ENCODE results near the gene GPR141. TPM values are rescaled to one million over a fixed set of nuclear protein-coding genes. Genes with fewer than 3 reads are reported as not detected.

The GPR141 gene, protein sequence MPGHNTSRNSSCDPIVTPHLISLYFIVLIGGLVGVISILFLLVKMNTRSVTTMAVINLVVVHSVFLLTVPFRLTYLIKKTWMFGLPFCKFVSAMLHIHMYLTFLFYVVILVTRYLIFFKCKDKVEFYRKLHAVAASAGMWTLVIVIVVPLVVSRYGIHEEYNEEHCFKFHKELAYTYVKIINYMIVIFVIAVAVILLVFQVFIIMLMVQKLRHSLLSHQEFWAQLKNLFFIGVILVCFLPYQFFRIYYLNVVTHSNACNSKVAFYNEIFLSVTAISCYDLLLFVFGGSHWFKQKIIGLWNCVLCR
- total RNA-seq = not detected in 2 replicates

GRCh38 chr7:37683246-37684120 lies at the start of gene GPR141:
Gene GPR141 (plus strand): TSS chr7:37683766. CDS start chr7:37740394, 56,628 bp downstream.
- intact Hi-C loops (cut with micrococcal nuclease) = no loop called here

DNA sequence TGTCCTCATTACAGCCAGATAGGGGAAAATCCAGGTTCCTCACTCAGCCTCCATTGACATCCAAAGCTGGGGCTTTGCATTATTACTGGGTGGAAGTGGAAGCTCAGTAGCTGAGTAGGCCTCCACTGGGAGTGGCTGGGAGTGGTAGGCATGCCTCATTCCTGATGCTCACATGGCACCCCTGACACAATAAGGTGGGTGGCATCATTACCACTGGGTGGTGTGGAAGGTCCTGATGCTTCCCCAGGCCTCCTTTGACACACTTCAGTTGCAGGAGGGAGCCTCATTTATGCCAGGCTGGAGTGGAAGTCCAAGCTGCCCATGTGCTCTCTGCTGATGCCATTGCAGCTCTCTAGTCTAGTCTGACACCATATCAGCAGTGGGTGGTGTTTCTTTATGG lies 48.2 kb upstream of the GPR141 start:
- intact Hi-C loops (cut with micrococcal nuclease) = no loop called here

DNA sequence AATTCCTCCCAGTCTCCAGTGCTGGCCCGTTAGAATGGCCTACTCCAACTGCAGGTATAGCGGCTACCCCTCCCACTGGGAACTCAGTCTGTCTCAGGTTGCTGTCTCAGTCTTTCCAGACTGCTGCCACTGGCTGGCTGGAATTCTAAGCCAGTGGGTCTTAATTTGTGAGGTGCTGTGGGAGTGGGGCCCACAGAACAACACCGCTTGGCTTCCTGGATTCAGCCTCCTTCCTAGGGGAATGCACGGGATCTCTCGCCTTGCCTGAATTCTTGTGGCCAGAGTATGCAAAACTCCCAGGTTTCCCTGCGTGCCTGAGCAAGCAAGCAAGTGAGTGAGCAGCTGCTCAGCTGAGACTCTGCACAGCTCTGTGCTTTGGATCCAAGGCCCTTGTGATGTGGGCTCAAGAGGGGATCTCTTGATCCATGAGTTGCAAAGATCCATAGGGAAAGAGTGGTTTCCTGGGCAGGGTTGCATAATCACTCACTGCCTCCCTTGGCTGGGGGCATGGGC lies 41.5 kb upstream of the GPR141 start:
- intact Hi-C loops (cut with micrococcal nuclease) = no loop called here

GRCh38 chr7:37643876-37644275 lies 39.7 kb upstream of the GPR141 start:
- intact Hi-C loops (cut with micrococcal nuclease) = no loop called here

- intact Hi-C loops (cut with micrococcal nuclease) = no loop called here
Observed at GRCh38 chr7:37645282-37646050, 38.1 kb upstream of the GPR141 start.

GRCh38 chr7:37656913-37657530 lies 26.5 kb upstream of the GPR141 start:
- intact Hi-C loops (cut with micrococcal nuclease) = no loop called here

GRCh38 chr7:37657816-37658215 lies 25.8 kb upstream of the GPR141 start:
- intact Hi-C loops (cut with micrococcal nuclease) = no loop called here

DNA sequence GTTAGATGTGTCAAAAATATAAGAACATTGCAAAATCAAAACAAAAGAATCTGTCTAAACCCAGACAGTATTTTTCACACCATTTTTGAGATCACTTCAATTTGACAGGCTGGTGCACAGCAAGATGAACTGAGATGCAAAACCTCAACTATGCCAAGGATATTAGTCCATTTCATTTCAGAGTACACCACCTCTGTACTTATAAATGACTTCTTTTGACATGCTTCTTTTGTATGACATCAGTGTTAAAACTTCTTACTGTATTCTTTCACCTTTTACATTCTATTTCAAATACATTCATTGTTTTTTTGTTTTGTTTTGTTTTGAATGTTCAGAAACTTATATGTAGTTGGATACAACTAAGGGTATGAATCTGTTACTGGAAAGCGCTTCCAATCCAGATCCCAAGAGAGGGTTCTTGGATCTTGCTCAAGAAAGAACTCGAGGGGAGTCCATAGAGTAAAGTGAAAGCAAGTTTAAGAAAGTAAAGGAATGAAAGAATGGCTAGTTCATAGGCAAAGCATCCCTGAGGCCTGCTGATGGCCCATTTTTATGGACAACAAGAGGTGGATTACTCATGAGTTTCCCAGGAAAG lies 23.5 kb upstream of the GPR141 start:
- intact Hi-C loops (cut with micrococcal nuclease) = no loop called here

- intact Hi-C loops (cut with micrococcal nuclease) = no loop called here
Observed at GRCh38 chr7:37660614-37661013, 23.0 kb upstream of the GPR141 start.

DNA sequence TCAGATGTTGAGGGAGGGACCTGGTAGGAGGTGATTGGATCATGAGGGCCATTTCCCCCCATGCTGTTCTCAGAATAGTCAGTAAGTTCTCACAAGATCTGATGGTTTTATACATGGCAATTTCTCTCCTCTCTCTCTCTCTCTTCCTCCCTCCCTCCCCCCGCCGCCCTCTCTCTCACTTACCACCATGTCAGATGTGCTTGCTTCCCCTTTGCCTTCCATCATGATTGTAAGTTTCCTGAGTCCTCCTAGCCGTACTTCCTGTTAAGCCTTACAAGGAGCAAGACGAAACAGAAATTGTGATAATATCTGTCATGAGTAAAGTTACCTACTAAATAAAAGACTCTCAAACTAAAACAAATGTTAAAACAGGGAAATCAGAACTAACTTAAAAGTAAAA lies 19.9 kb upstream of the GPR141 start:
- intact Hi-C loops (cut with micrococcal nuclease) = no loop called here

DNA sequence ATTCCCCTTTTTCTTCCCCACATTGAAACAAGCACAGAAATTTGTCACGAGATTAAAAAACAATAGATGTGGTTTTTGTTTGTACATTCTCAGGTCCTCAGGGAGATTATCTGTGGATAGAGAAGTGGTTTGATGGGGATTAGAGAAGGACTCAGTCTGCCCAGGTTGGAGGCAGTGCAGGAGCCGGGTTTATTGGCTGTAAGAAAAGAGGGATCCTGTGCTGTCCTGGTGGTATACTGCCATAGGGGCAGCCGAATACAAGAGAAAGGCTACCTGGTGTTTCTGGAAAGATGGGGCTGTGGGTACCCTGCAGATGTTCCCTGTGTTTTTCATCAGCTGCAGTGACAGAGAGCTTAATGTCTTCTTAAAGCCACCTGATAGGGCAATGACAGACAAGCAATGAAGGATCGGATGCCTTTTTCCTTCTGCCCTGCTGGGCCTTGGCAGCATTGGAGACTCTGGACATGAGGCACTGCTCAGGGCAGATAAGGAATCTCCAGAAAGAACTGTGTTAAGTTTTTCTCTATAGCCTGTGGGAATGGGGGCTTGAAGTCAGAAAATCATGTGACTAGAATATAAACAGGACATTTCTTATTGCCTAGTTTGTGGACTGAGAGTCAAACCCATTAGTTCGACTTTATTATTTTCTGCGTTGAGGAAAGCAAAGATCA lies 18.1 kb upstream of the GPR141 start:
- intact Hi-C loops (cut with micrococcal nuclease) = no loop called here

DNA sequence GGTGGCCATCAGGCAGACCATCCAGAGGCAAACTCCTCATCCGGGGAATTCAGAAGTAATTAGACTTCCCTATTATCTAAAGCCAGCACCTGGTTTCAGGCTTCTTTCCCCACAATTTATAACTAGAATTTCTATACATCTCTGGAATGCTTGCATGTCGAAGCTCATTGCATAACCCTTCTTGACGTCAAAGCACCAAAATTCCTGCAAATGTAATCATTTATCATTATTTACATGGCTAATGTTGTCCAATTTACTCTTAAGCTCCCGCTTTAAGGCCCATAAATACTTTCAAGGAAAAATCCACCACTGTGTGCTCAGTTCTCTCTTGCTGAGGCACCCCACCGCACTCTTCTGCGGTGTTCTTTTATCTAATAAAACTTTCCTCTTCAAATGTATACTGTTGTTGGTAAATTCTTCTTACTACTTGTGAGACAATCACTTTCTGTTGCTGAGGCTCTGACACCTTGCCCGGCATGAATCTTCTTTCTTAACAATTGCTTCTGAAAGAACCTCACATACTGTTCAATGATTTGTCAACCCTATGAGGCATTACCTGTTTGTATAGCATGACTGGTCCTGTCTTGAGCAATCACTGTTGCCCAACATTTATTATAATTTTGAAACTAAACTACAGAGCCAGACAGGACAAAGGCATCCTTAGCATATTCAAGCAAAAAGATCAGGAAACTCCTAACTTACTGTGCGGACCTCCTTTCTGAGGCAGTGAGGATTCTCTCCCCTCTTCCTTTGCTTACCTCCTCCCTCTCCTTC lies 17.4 kb upstream of the GPR141 start:
- intact Hi-C loops (cut with micrococcal nuclease) = no loop called here

DNA sequence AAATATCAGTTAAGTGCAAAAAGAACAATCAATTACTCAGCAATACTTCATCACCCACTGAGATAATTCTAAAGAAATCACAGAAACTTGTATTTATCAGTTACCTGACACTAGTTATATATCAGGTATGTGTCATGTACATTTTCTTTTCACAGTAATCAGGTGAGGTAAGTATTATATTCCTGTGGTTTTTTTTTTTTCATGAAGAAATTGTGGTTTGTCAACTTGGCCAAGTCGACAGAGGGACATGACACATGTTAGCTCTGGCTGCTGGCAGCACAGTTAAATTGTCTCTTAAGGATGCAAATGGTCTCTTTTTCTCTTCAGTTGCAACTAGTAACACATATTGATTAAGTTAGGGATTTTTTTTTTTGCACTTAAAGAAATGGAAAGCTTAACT lies 13.7 kb upstream of the GPR141 start:
- intact Hi-C loops (cut with micrococcal nuclease) = no loop called here

DNA sequence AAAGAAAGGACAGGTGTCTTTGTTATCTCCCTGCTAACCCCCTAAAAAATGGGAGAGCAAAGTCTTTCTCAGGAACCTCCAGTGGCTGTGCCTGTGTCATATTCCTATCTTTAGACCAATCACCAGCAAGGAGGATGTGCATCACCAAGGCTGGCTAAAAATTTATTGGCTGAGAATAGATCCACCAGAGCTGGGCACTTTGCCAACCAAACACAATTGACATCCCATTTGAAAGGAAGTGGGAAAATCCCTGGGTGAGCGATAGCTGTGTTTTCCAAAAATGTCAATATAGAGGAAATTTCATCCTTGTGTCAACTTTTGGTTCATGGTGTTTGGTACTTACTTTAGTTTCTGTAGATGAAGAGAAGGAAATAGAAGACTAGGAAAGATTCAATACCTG lies 13.1 kb upstream of the GPR141 start:
- intact Hi-C loops (cut with micrococcal nuclease) = no loop called here

DNA sequence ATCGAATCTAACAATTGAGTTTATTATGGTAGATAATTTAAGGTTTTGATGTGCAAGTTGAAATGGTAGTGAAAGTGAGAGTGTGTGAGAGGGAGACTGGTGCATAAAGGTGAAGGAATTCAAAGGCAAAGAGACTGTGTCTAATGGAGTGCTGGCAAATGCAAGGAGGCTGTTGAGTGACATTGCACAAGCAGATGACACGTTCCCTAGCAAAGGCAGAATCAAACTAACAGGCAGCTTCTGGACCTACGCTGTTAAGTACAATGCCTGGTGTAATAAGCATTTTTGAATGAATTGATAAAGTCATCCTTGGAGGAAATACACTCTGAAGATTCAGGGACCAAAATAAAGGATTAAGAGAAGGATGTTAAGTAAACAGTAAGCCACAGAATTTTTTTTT lies 11.7 kb upstream of the GPR141 start:
- intact Hi-C loops (cut with micrococcal nuclease) = no loop called here

DNA sequence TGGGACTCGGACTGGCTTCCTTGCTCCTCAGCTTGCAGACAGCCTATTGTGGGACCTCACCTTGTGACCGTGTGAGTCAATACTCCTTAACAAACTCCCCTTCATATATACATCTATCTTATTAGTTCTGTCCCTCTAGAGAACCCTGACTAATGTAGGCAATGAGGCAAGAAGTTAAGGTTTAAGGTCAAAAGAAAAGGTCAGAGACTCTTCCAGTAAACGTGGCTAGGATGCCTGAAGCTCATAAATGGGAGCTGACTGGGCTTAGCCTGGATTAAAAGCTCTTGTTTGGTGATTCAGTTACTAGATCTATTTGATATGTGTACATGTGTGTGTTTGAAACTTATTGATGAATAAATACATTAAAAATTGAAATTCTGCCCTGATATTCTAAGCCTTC lies 10.6 kb upstream of the GPR141 start:
- intact Hi-C loops (cut with micrococcal nuclease) = no loop called here

GRCh38 chr7:37673523-37673922 lies 10.0 kb upstream of the GPR141 start:
- intact Hi-C loops (cut with micrococcal nuclease) = no loop called here

- intact Hi-C loops (cut with micrococcal nuclease) = no loop called here
Observed at GRCh38 chr7:37674531-37674930, 9.0 kb upstream of the GPR141 start.

GRCh38 chr7:37675749-37676148 lies 7.8 kb upstream of the GPR141 start:
- intact Hi-C loops (cut with micrococcal nuclease) = no loop called here

DNA sequence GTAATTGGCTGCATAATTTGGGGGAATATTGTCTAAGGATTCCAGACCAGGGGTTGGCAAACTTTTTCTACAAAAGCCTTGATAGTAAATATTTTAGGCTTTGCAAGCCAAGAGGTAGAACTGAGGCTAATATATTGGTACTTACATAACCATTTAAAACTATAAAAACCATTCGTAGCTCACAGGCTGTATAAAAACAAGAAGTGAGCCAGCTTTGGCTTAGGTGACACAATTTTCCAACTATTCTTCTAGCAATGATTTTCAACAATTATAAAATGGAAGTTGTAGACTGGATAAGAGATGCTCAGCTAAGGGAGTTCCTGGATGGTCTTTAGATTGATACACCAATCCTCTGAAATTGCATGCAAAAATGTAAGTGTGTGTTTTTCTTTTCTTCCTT lies 1.4 kb downstream of the GPR141 start:
- intact Hi-C loops (cut with micrococcal nuclease) = no loop called here
